Kidney tubule cell (primary cell): ENCODE data around the gene PRKN.
"Not testable (repeated sequence)": the region's sequence is repeated elsewhere in the genome, so short reads cannot be mapped to it uniquely, and the experiment has no call there.

ENCODE experiments used
- DNase-seq: peaks from one replicate; pipeline ENCODE4 v3.0.0-alpha.2; 2018; ENCODE audit warnings: low spot score

PRKN gene

DNA sequence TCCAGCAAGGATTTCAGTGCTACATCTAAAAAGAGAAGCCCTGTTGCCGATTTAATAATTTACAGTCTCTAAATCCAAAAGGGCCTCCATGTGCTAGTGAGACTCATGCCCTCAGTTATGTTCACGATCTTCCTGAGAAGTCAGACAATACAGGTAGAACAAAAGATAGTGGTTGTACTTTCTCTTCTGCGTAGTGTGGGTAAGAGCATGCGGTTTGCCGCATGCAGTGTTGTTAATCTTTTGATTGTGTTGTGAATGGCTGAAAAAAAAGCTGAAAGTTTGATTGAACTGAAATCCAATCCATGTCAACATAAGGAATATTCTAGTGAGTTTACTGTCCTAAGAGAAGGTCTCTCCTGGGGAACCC, 1379.0 kb downstream of the PRKN start:
- DNase-seq, result no peak

GRCh38 chr6:161347988-161348627, 1379.5 kb downstream of the PRKN start:
- DNase-seq, result no peak

DNA sequence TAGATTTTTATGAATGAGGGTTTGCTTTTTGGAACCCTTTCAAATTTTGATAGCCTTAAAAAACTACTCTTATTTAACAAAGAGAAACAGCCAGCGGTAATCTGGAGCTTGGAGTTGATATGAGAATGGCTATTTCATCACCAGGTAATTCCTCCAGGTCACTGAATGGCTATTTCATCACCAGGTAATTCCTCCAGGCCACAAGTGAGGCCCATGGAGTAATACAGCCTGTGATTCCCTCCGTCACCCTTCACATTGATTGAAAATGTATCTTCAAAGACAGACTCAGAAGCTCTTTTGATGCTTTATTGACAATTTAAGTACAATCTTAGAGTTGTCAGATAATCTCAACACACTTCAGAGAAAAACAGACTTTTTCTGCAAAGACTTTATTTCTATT, 1380.4 kb downstream of the PRKN start:
- DNase-seq, result no peak

- DNase-seq, result no peak
Observed at GRCh38 chr6:161346717-161347116, 1380.8 kb downstream of the PRKN start.

GRCh38 chr6:161344626-161345025, 1382.9 kb downstream of the PRKN start:
- DNase-seq, result no peak

DNA sequence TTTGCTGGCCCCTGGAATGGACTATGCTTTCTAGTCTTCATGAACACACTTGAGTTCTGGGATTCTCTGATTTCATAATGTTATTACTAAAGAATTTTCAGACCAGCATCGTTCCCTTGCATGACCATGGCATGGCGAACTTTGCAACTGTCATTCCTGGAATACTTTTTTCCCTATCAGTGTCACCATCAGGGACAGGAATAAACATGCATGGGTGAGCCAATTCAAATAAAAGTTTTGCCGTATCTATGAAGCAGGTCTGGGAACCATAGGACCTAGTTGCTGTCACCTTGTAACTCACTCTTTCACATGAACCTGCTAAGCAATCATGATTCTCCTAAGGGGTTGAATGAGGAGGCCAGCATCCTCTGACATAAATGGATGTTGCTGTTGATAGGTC, 1385.5 kb downstream of the PRKN start:
- DNase-seq, result no peak

GRCh38 chr6:161341638-161342037, 1385.9 kb downstream of the PRKN start:
- no peak for DNase-seq

DNA sequence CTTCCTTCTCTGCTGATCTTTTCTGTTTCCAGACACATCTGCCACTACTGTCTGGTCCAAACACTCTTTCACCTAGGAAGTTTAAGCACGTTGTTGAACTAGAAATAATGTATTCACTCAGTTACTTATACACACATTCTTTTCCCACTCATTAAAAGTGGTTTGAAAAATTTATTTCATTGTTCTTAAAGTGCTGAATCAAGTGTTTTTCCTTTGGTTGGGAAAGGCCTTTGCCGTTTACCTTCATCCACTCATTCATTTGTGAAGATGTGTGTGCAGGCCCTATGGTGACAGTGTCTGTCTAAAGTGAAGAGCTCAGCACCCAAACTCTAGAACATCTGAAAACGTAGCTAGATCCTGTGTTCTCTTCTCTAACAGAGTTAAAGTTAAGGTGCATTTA, 1389.6 kb downstream of the PRKN start:
- DNase-seq, result no peak

- DNase-seq, result no peak
Observed at GRCh38 chr6:161336479-161336878, 1391.1 kb downstream of the PRKN start.

GRCh38 chr6:161333410-161333809, 1394.2 kb downstream of the PRKN start:
- no peak for DNase-seq

DNA sequence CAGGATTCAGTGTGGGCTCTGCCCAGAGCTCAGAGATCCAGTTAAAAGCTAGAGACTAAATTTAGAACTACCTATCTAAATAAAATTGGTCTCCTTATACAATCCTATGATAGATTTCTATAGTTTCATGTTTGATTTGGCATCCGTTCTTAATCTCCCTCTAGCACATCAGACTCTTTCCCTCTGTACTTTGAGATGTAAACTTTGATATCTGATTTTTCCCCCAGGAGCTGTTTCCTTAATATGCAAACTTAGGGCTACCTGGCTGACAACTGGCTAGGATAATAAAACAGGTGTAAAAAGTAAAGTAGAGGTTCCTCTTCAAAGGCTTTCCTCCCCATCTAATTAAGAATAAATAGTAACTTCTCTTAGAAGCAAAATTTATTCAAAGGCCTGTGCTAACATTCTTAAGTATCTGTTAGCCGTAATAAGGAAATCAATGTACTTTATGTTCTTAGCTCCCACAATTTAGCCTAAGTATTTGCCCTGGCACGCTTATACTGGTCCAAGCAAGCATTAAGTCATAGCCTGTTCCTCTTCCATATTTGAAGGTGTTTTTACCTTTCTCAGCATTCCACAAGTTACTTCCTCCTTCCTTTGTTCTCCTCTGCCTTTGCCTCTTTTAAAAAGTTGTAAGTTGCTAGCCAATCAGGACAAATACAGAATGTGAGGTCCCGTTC, 1396.0 kb downstream of the PRKN start:
- DNase-seq, result not testable (repeated sequence)

- DNase-seq, result no peak
Observed at GRCh38 chr6:161327360-161327953, 1400.1 kb downstream of the PRKN start.

DNA sequence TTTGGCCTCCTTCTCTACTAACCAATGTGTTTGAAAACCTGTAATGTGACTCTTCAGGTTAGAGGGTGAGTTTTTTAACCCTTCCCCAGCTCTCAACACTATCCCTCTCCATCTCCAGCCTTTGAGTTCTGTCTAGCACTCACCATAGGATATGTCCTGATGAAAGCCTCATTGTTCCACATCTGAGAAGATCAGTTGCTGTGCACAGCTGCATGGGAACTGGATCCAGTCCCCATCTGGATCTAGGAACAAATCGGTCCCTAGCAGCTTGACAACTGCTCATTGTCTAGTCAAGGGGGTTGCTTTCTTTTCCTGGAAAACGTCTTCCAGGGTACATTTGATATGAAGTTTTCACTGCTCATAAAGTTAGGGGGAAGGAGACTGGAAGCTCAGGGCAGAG, 1408.3 kb downstream of the PRKN start:
- DNase-seq, result no peak

- no peak for DNase-seq
Observed at GRCh38 chr6:161318456-161318855, 1409.1 kb downstream of the PRKN start.

DNA sequence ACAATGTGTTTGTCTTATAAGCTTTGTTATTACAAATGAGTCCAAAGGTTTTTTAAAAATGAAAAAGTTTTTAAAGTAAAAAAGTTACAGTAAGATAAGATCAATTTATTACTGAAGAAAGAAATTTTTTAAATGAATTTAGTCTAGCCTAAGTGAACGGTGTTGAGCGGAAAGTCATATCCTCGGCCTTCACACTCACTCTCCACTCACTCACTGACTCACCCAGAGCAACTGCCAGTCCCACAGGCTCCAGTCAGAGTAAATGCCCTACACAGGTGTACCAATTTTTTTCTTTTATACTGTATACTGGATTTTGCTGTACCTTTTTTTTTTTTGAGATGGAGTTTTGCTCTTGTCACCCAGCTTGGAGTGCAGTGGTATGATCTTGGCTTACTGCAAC, 1411.0 kb downstream of the PRKN start:
- no peak for DNase-seq

DNA sequence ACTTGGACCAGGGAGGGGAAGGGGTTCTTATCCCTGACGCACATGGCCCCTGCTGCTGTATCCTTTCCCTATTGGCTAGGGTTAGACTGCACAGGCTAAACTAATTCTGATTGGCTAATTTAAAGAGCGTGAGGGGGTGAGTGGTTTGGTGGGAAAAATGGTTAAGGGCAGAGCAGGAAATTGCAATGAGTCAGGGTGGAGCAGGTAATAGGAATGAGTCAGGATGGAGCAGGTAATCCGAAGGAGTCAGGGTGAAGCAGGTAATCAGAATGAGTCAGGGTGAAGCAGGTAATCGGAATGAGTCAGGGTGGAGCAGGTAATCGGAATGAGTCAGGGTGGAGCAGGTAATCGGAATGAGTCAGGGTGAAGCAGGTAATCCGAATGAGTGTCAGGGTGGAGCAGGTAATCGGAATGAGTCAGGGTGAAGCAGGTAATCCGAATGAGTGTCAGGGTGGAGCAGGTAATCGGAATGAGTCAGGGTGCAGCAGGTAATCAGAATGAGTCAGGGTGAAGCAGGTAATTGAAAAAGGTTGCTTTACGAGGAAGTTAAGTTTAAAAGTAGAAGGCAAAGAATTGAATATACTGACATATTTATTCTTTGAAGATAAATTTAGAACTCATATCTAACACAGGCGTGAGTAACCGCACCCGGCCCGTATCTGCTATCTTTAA, 1412.2 kb downstream of the PRKN start:
- not testable (repeated sequence) for DNase-seq

DNA sequence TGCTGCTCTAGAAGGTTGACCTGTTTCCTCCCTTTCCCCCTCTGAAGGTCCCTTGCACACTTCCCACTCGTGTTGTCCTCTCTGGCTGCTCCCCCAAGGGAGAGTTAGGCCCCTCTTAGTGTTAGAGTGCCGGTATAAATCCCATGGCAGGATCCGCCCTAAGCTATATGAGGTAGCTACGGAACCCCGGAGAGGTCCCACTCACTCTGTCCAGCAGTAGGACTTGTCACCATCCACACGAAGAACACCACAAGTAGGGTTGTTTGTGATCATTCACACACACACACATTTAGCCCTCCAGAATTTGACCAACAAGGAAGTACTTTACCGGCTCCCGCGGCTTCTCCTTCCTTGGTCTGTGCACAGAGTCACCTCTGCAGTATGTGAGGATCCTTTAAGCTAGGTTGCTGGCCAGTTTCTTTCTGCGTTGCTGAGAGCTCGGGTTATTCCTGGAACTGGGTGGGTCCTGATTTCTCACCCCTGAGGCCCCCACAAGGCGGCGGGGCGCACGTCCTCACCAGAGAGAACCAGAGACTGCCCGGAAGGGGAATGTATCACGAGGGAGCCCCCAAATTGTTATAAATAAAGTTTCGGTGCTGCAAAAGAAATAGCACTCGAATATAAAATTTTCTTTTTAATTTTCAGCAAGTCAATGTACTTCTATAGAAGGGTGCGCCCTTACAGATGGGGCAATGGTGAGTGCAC, 1412.9 kb downstream of the PRKN start:
- DNase-seq, result not testable (repeated sequence)

- no peak for DNase-seq
Observed at GRCh38 chr6:161313940-161314509, 1413.5 kb downstream of the PRKN start.

DNA sequence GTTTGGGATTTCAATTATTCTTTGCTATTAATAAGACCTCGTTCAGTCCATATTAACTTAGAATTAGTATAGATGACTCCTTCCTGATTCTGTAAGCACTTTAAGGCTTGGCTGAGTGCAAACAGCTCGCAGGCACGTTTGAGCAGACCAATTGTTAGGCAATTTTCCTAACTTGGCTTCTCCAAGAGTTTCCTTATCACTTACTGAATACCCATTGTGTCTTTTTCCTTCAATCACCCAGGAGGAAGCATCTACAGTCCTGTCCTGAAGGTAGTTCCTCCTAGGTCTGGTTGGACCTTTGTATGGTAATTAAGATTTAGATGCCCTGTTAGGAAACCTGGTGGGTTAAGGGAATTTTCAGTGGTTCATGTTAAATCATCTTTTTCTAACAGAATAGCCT, 1414.1 kb downstream of the PRKN start:
- not testable (repeated sequence) for DNase-seq

- not testable (repeated sequence) for DNase-seq
Observed at GRCh38 chr6:161309774-161310173, 1417.8 kb downstream of the PRKN start.

DNA sequence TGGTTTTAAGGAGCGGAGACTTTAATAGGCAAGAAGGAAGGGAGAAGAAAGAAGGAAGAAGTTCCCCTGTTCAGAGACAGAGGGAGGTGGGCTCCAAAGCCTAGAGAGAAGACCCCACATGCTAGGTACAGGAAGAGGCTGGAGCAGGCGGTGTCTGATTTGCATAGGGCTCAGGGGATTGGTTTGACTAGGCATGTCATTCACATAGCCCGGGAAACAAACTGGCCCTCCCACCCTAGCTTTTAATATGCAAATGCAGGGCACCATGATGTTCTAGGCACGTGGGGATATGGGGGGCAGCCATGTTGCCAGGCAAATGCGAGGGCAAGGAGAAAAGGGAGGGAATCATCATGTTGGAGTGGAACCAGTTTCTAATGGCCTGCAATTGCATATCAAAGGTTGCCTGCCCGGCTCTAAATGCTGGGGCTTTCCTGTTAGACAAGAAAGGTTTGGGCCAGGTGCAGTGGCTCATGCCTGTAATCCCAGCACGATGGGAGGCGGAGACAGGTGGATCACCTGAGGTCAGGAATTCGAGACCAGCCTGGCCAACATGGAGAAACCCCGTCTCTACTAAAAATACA, 1419.4 kb downstream of the PRKN start:
- DNase-seq, result no peak

DNA sequence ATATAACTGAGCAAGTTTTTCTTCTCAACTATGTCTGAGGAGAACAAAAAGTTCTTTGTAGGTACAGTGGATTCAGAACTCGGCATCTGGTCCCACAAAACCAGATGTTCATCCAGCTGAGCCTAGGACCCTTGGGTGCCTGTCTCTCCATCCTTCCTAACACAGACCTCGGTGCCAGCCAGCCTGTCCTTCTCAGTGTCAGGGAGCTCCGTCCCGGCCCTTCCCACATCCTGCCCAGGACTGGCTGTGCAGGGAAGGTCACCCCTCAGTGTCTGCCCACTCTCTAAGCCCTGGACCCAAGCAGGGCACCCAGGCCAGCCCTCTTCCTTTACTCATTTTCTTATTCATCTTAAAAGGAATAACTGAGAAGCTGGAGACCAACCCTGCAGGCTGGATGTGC, 1421.7 kb downstream of the PRKN start:
- DNase-seq, result no peak
